Skeletal muscle tissue (tissue), 4 donors: ENCODE data around the gene HIVEP2. TPM values are rescaled to one million over a fixed set of nuclear protein-coding genes. Genes with fewer than 3 reads are reported as not detected.
A peak's percentile ranks its signal among the peaks of the same experiment; 100 is the strongest.

Experiments used
- H3K27ac ChIP-seq: one replicate; pipeline ENCODE4 v1.7.0; 2013; ENCODE audit warnings: mild to moderate bottlenecking, low read depth, low read length, inconsistent platforms
- H3K27me3 ChIP-seq, 3 donors: one replicate each; pipeline ENCODE4 v1.7.0; 2013; ENCODE audit warnings: low read length in 3 of 3; ENCODE audit not compliant: control insufficient read depth in 3 of 3, insufficient read depth in 3 of 3
- H3K36me3 ChIP-seq, 3 donors: one replicate each; pipeline ENCODE4 v1.7.0; 2013; ENCODE audit warnings: low read length in 3 of 3; ENCODE audit not compliant: control insufficient read depth in 3 of 3, insufficient read depth in 3 of 3
- H3K4me1 ChIP-seq, 3 donors: one replicate each; pipeline ENCODE4 v1.7.0; 2013; ENCODE audit warnings: low read length in 3 of 3, mild to moderate bottlenecking in 3 of 3; ENCODE audit not compliant: control insufficient read depth in 3 of 3, insufficient read depth in 3 of 3
- H3K4me3 ChIP-seq, 3 donors: one replicate each; pipeline ENCODE4 v1.7.0; 2013; ENCODE audit warnings: low read length in 3 of 3
- H3K9ac ChIP-seq, 3 donors: one replicate each; pipeline ENCODE4 v1.7.0; 2013; ENCODE audit warnings: low read length in 3 of 3, mild to moderate bottlenecking in 3 of 3, moderate library complexity in 2 of 3, low read depth in 1 of 3
- H3K9me3 ChIP-seq, 3 donors: one replicate each; pipeline ENCODE4 v1.7.0; 2013; ENCODE audit warnings: low read length in 3 of 3; ENCODE audit not compliant: control insufficient read depth in 3 of 3
- total RNA-seq: library from RNA; depleted of rRNA; stranded (reverse); fragments of >200 nt; gene quantifications from one replicate; pipeline ENCODE4 v1.2.3, GENCODE V29; 2014
- donor health status: Osteomylitis.

The HIVEP2 gene
- total RNA-seq, 1 donor from 2014 or later, result 17.7 TPM

- Histone ChIP-seq H3K27ac (no peak overlapping the region), H3K9ac (no peak overlapping the region), H3K9me3 (no peaks in the 10 kb centered on the region), H3K4me3 (no peak overlapping the region), H3K27me3 (no peaks in the 10 kb centered on the region), H3K4me1 (peaks cover 59 to 86% (median 67%) of the 10 kb centered on the region in 3 donors), H3K36me3 (no peaks in the 10 kb centered on the region)
Measured at GRCh38 chr6:142848976-142849375, 96.0 kb downstream of the HIVEP2 start.

GRCh38 chr6:142848156-142848555, 96.8 kb downstream of the HIVEP2 start:
- H3K4me3 ChIP-seq, result no peak overlapping the region
- H3K9ac ChIP-seq, result no peak overlapping the region
- no peaks in the 10 kb centered on the region for H3K27me3 ChIP-seq
- no peaks in the 10 kb centered on the region for H3K9me3 ChIP-seq
- H3K36me3 ChIP-seq, result no peaks in the 10 kb centered on the region
- peaks cover 51 to 83% (median 59%) of the 10 kb centered on the region in 3 donors for H3K4me1 ChIP-seq
- H3K27ac ChIP-seq, result peak overlapping the region; percentile 89

- Histone ChIP-seq H3K4me1 (peaks cover 49 to 82% (median 67%) of the 10 kb centered on the region in 3 donors), H3K36me3 (no peaks in the 10 kb centered on the region)
Measured at GRCh38 chr6:142846883-142847287, 98.1 kb downstream of the HIVEP2 start.

GRCh38 chr6:142846459-142846831, 98.5 kb downstream of the HIVEP2 start:
- Histone ChIP-seq H3K27me3 (no peaks in the 10 kb centered on the region), H3K4me1 (peaks cover 49 to 78% (median 63%) of the 10 kb centered on the region in 3 donors), H3K4me3 (peak overlapping the region; percentile 53 to 72 (median 54)), H3K9ac (peak overlapping the region; percentile 36 to 83 (median 63)), H3K9me3 (no peaks in the 10 kb centered on the region), H3K27ac (peak overlapping the region; percentile 89), H3K36me3 (no peaks in the 10 kb centered on the region)

More at GRCh38 chr6:142846883-142847287, 98.1 kb downstream of the HIVEP2 start:
- peak overlapping the region; percentile 89 for H3K27ac ChIP-seq
- peak overlapping the region; percentile 29 to 54 (median 53) for H3K4me3 ChIP-seq
- H3K27me3 ChIP-seq, result no peaks in the 10 kb centered on the region
- peak overlapping the region in 2 of 3 donors; percentile 63 to 83 for H3K9ac ChIP-seq
- H3K9me3 ChIP-seq, result no peaks in the 10 kb centered on the region

- Histone ChIP-seq H3K27ac (peak overlapping the region; percentile 89), H3K9ac (peak overlapping the region; percentile 63 to 83 (median 80)), H3K27me3 (no peaks in the 10 kb centered on the region), H3K9me3 (no peaks in the 10 kb centered on the region), H3K4me1 (peaks cover 43 to 72% (median 61%) of the 10 kb centered on the region in 3 donors), H3K4me3 (peak overlapping the region; percentile 53 to 72 (median 54)), H3K36me3 (no peaks in the 10 kb centered on the region)
Measured at GRCh38 chr6:142845624-142846458, 99.1 kb downstream of the HIVEP2 start.

- H3K4me1 ChIP-seq, result peaks cover 38 to 65% (median 57%) of the 10 kb centered on the region in 3 donors
- peak overlapping the region; percentile 89 for H3K27ac ChIP-seq
- no peaks in the 10 kb centered on the region for H3K36me3 ChIP-seq
- H3K4me3 ChIP-seq, result peak overlapping the region; percentile 53 to 72 (median 54)
- no peaks in the 10 kb centered on the region for H3K27me3 ChIP-seq
- H3K9me3 ChIP-seq, result no peaks in the 10 kb centered on the region
- H3K9ac ChIP-seq, result peak overlapping the region; percentile 63 to 83 (median 80)
Measured at GRCh38 chr6:142845143-142845571, 99.8 kb downstream of the HIVEP2 start.

- Histone ChIP-seq H3K4me1 (peaks cover 39 to 61% (median 59%) of the 10 kb centered on the region in 3 donors), H3K27ac (peak overlapping the region; percentile 89), H3K27me3 (no peaks in the 10 kb centered on the region), H3K9me3 (no peaks in the 10 kb centered on the region), H3K4me3 (peak overlapping the region in 1 of 3 donors; percentile 53), H3K9ac (peak overlapping the region; percentile 5 to 83 (median 63)), H3K36me3 (no peaks in the 10 kb centered on the region)
Measured at GRCh38 chr6:142844065-142844755, 100.8 kb downstream of the HIVEP2 start.

GRCh38 chr6:142843361-142843760, 101.6 kb downstream of the HIVEP2 start:
- Histone ChIP-seq H3K4me3 (no peak overlapping the region), H3K27ac (peak overlapping the region; percentile 26), H3K4me1 (peaks cover 39 to 62% (median 56%) of the 10 kb centered on the region in 3 donors), H3K36me3 (no peaks in the 10 kb centered on the region), H3K9me3 (no peaks in the 10 kb centered on the region), H3K9ac (no peak overlapping the region), H3K27me3 (no peaks in the 10 kb centered on the region)

GRCh38 chr6:142842418-142843261, 102.3 kb downstream of the HIVEP2 start:
- peak overlapping the region in 1 of 3 donors; percentile 1 for H3K9ac ChIP-seq
- no peaks in the 10 kb centered on the region for H3K36me3 ChIP-seq
- peaks cover 35 to 55% (median 50%) of the 10 kb centered on the region in 3 donors for H3K4me1 ChIP-seq
- no peaks in the 10 kb centered on the region for H3K9me3 ChIP-seq
- peak overlapping the region in 1 of 3 donors; percentile 48 for H3K4me3 ChIP-seq
- H3K27me3 ChIP-seq, result no peaks in the 10 kb centered on the region
- peak overlapping the region; percentile 26 for H3K27ac ChIP-seq
